Jurkat, Clone E6-1 (cell line): Measurements from ENCODE around the gene THAP12.
"Not testable (repeated sequence)": the region's sequence is repeated elsewhere in the genome, so short reads cannot be mapped to it uniquely, and the experiment has no call there.

Experiments used
- DNase-seq: peaks from one replicate; pipeline ENCODE4 v3.0.0-alpha.2; 2011; ENCODE audit warnings: low read depth, low spot score
- H3K4me3 ChIP-seq: 2 replicates; pipeline ENCODE4 v1.5.1; 2011; ENCODE audit warnings: mild to moderate bottlenecking, low read length, control low read depth, moderate library complexity

Gene THAP12

DNA sequence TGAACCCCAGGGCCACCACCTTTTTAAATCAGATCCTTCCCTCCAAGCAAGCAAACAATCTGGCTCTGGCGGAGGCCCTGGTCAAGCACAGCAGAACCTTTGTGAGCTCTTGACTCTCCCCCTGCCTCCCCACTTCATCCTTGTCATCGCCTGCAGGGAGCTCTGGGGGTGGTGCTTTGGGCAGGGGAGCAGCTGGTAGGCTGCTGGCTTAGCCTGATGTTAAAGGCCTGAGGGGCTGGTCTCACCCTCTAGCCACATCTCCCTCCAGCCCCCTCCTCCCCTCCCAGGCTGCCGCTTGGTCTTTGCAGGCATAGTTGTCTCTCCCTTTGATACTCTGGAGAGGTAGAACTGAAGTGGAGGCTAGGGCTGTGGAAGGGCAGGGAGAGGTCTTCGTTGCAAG is 50.9 kb downstream of the THAP12 start:
- no peak for DNase-seq
- no peak overlapping the region for H3K4me3 ChIP-seq

- DNase-seq, result no peak
- no peak overlapping the region for H3K4me3 ChIP-seq
Measured at GRCh38 chr11:76329084-76329648, 51.8 kb downstream of the THAP12 start.

GRCh38 chr11:76327756-76328388 is 53.1 kb downstream of the THAP12 start:
- H3K4me3 ChIP-seq, result no peak overlapping the region
- DNase-seq, result no peak

GRCh38 chr11:76327202-76327601 is 53.7 kb downstream of the THAP12 start:
- no peak for DNase-seq
- no peak overlapping the region for H3K4me3 ChIP-seq

DNA sequence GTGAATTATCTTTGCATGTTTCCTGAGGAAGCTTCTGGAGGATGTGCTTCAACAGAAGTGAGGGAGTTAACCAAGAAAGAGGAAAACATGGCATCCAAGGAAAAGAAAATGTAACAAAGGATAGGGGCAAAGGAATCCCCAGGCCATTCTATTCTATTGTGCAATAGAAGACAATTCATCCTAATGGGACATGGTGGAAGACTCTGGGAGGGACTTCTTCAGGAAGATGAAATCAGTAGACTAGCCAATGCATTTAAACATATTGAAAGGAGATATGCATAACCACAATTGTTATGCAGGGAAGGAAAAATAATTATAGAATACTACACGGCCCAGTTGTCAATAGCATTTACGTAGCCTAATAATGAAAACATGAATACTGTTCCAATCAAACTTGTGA is 55.7 kb downstream of the THAP12 start:
- H3K4me3 ChIP-seq, result no peak overlapping the region
- no peak for DNase-seq

- H3K4me3 ChIP-seq, result no peak overlapping the region
- no peak for DNase-seq
Measured at GRCh38 chr11:76323804-76324203, 57.1 kb downstream of the THAP12 start.

- not testable (repeated sequence) for DNase-seq, H3K4me3 ChIP-seq
Measured at GRCh38 chr11:76323375-76323774, 57.6 kb downstream of the THAP12 start.

- no peak for DNase-seq
- H3K4me3 ChIP-seq, result no peak overlapping the region
Measured at GRCh38 chr11:76322942-76323341, 58.0 kb downstream of the THAP12 start.

- no peak overlapping the region for H3K4me3 ChIP-seq
- no peak for DNase-seq
Measured at GRCh38 chr11:76322540-76322939, 58.4 kb downstream of the THAP12 start.

DNA sequence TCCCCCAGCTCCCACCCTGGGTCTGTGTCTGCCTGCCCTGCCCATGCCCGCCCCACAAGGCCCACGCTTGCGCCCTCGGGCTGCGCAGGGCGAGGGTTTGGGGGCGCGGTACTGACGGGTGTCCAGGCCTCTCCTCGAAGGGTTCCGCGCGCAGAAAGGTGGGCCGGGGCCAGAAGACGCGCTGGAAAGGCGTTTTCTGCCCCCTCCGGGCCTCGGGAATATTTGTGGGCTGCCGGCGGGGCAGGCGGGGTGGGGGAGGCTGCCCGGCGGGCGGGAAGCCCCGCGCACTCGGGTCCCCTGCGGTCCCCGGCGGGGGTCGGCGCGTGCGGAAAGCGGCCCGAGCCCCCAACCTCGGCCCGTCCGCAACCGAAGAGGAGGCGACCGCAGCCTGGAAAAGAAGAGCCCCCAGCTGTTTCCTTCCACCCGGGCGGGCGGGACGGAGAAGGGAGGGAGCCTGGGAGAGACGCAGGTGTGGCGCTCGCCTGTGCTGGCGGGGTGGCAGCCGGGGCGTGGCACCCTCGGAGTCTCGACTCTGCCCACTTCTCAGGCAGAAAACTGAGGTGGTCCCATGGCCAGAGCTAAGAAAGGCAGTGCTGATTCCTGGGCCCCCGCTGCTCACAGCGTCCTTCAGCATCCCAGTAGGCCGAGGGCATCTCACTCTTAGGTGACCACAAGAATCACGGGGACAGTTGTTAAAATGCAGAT is 59.0 kb downstream of the THAP12 start:
- H3K4me3 ChIP-seq, result no peak overlapping the region
- no peak for DNase-seq

DNA sequence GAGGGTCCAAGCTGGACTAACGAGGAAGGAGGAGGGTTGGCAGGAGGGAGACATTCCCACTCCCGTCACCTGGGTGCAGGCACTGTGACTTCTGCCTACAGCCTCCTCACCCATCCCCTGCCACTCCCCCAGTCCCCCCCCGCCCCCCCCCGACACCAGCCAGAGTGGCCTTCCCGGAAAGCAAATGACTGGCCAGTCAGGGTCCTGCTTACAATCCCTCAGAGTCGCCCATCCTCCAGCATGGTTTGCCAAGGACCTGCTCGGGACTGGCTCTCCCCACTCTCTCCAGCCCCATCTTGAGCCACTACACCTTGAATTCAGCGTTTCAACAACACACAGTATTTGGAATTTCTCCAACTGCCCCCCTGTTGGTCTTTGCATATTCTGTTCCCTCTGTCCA is 59.6 kb downstream of the THAP12 start:
- H3K4me3 ChIP-seq, result no peak overlapping the region
- no peak for DNase-seq

- no peak overlapping the region for H3K4me3 ChIP-seq
- DNase-seq, result no peak
Measured at GRCh38 chr11:76320929-76321328, 60.0 kb downstream of the THAP12 start.

DNA sequence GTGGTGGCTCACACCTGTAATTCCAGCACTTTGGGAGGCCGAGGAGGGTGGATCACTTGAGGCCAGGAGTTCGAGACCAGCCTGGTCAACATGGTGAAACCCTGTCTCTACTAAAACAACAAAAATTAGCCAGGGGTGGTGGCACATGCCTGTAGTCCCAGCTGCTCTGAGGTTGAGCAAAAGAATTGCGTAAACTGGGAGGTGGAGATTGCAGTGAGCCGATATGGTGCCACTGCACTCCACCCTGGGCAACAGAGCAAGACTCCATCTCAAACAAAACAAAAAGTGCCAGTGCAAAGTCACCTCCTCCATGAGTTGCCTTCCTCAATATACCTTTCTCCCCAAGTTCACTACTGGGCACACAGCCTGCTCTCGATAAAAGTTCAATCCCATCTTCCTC is 61.1 kb downstream of the THAP12 start:
- DNase-seq, H3K4me3 ChIP-seq: not testable (repeated sequence)

GRCh38 chr11:76318744-76319384 is 62.1 kb downstream of the THAP12 start:
- H3K4me3 ChIP-seq, result no peak overlapping the region
- DNase-seq, result peak; percentile 60

DNA sequence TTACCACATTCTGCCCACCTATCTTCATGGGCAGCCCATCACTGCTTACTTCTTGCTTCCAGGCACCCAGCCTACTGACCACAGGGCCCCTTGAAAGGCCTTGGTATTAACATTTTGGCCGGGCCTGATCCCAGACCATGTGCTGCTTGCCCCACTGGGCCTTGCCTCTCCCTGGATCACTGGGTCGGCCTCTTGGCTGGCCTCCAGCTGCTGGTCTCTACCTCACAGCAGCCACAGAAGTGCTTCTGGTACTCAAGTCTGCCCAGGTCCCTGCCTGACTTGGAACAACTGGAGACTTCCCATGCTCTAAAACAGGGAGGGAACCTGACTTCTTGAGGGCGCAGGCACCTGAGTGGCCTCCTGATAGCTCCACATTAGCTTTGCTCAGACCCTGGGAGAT is 63.6 kb downstream of the THAP12 start:
- DNase-seq, result no peak
- H3K4me3 ChIP-seq, result no peak overlapping the region

GRCh38 chr11:76316726-76317125 is 64.2 kb downstream of the THAP12 start:
- no peak for DNase-seq
- H3K4me3 ChIP-seq, result no peak overlapping the region

DNA sequence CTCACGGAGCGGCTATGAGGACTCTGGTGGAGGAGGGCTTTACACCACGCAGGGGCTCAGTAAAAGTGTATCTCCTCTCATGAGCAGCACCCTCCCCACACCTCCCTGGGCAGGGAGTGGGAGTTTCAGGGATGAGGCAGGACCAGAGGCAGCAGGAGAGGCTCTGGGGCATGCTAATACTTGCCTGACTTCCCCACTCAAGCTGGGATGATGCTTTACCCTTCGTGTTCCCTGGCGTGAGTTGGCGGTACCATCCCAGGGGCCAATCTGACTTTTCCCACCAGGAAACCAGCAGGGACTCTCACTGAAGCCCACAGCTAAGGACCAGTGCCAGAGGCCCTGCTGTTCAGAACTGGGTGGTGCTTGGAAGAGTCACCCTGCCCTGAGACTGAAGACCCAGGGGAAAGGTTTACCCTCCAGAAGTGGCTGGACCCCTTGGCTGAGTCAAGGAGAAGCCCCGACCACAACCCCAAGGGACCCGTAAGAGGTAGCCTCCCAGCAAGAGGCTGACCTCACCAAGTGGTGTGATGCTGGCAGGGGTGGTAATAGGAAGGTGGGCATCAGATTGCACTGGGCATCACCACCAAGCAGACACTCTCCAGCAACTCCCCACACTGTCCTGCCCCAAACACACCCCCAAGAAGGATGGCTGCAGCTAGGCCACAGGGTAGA is 65.6 kb downstream of the THAP12 start:
- DNase-seq, result no peak
- no peak overlapping the region for H3K4me3 ChIP-seq

- no peak for DNase-seq
- no peak overlapping the region for H3K4me3 ChIP-seq
Measured at GRCh38 chr11:76314741-76315090, 66.2 kb downstream of the THAP12 start.

DNA sequence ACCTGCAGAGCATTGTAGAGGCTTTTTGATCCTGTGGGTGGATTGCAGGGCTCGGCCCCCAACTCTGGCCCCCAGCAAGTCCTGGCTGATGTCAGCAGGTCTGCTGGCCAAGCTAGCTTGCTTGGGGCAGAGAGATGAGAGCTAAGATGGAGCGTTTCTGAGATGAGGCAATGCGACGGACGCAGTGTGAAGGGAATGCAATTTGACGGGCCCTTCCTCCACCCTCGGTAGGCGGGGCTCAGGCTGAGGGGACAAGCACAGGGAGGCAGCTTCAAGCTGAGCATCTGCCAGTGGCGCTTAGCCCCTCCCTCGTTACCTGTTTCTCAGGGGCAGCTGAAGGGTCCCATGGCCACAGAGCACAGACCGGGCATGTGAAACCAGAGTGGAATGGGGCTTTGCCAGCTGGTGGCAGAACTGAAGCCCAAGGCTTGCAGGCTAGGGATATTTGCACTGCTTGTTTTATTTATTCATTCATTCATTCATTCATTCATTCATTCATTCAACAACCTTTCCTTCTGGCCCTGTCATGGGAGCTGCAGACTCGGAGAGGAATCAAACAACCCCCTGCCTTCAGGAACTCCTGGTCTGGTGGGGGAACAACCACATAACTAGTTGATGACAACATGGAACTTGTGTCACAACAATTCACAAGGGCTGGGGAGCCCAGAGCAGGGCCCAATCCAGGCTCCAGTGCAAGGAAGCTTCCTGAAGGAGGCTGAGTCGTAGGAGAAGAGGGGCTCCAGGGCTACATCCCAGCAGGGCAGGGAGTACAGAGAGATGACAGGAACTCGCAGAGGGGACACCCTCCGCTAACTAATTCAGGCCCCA is 66.8 kb downstream of the THAP12 start:
- no peak overlapping the region for H3K4me3 ChIP-seq
- DNase-seq, result no peak
